B cell (primary cell): ENCODE measurements around the gene HOXB4. TPM values are rescaled to one million over a fixed set of nuclear protein-coding genes. Genes with fewer than 3 reads are reported as not detected.

Experiments used
- ATAC-seq: fragments of 200-7000 bp; cut with Tn5 transposase; one replicate; pipeline ENCODE4 v1.10.0; 2021; ENCODE audit warnings: low read depth, mild to moderate bottlenecking, moderate number of reproducible peaks, moderate library complexity
- CTCF ChIA-PET: fragments of 350-600 bp; sonication (Branson Sonifier 250); formaldehyde crosslinking; loops from one replicate; lab custom pipeline; 2021; ENCODE audit warnings: antibody characterized with exemption, inconsistent platforms; lab: Charles Lee
- POLR2A ChIA-PET: fragments of 350-600 bp; sonication (Branson Sonifier 250); formaldehyde crosslinking; loops from one replicate; lab custom pipeline; 2021; ENCODE audit warnings: antibody characterized with exemption; lab: Charles Lee
- DNase-seq: peaks from one replicate; pipeline ENCODE4 v3.0.0; 2013
- H2AFZ ChIP-seq: 2 replicates; pipeline ENCODE4 v1.6.1; 2012; ENCODE audit warnings: mild to moderate bottlenecking, low read depth, low read length; ENCODE audit not compliant: insufficient read depth, poor library complexity, severe bottlenecking
- H3K27ac ChIP-seq, 2 donors: 1 replicate in 1 of 2; 2 replicates in 1 of 2; pipeline ENCODE4 v1.5.1; 2012 to 2013; ENCODE audit warnings: low read length in 2 of 2, mild to moderate bottlenecking in 2 of 2, moderate library complexity in 1 of 2
- H3K27me3 ChIP-seq, 4 experiments: fragments of 200-600 bp in 1 of 4; sonication (generic) in 1 of 4; replicated peaks in 1 of 4; 1 replicate in 2 of 4; 2 replicates in 2 of 4; pipeline versions ENCODE4 v1.6.1 to v1.7.0; 2013 to 2016; ENCODE audit warnings: low read length in 3 of 4, mild to moderate bottlenecking in 2 of 4, mixed read lengths in 1 of 4, moderate library complexity in 1 of 4; ENCODE audit not compliant: insufficient read depth in 4 of 4, control insufficient read depth in 3 of 4; ENCODE audit errors: control extremely low read depth in 1 of 4
- H3K36me3 ChIP-seq, 2 experiments: replicated peaks in 1 of 2; 1 replicate in 1 of 2; 2 replicates in 1 of 2; pipeline versions ENCODE4 v1.6.1 to v1.7.1; 2013; ENCODE audit warnings: low read length in 1 of 2; ENCODE audit not compliant: insufficient read depth in 2 of 2, control insufficient read depth in 1 of 2; ENCODE audit errors: control extremely low read depth in 1 of 2, extremely low read depth in 1 of 2
- H3K4me1 ChIP-seq, 2 donors: fragments of 200-600 bp in 1 of 2; sonication (generic) in 1 of 2; 1 replicate in 1 of 2; 2 replicates in 1 of 2; pipeline versions ENCODE4 v1.5.1 to v1.6.1; 2013 to 2017; ENCODE audit warnings: low read length in 2 of 2; ENCODE audit not compliant: control insufficient read depth in 2 of 2, insufficient read depth in 2 of 2
- H3K4me2 ChIP-seq: replicated peaks from 2 replicates; pipeline ENCODE3; 2012; ENCODE audit warnings: mild to moderate bottlenecking, low read depth, low read length; ENCODE audit not compliant: poor library complexity, severe bottlenecking
- H3K4me3 ChIP-seq, 5 experiments: fragments of 200-600 bp in 1 of 5; sonication (generic) in 1 of 5; 1 replicate in 3 of 5; 2 replicates in 2 of 5; pipeline versions ENCODE4 v1.5.1 to v1.7.0; 2011 to 2016; ENCODE audit warnings: low read length in 4 of 5, mild to moderate bottlenecking in 4 of 5, low read depth in 2 of 5, control low read depth in 1 of 5, moderate library complexity in 1 of 5; ENCODE audit not compliant: insufficient read depth in 1 of 5; ENCODE audit errors: control extremely low read depth in 1 of 5, extremely low read depth in 1 of 5
- H3K79me2 ChIP-seq: fragments of 200-600 bp; sonication (generic); one replicate; pipeline ENCODE4 v1.6.0; 2016; ENCODE audit warnings: low read length; ENCODE audit not compliant: control insufficient read depth, insufficient read depth
- H3K9ac ChIP-seq: fragments of 200-600 bp; sonication (generic); 2 replicates; pipeline ENCODE4 v1.6.1; 2017; ENCODE audit warnings: mild to moderate bottlenecking, low read length, moderate library complexity
- H3K9me3 ChIP-seq, 3 donors: one replicate each; pipeline versions ENCODE4 v1.6.1 to v1.7.1; 2013; ENCODE audit warnings: low read length in 2 of 3; ENCODE audit not compliant: control insufficient read depth in 2 of 3, insufficient read depth in 1 of 3; ENCODE audit errors: control extremely low read depth in 1 of 3
- H4K20me1 ChIP-seq: 2 replicates; pipeline ENCODE4 v1.6.0; 2012; ENCODE audit warnings: mild to moderate bottlenecking, low read length; ENCODE audit not compliant: insufficient read depth, control insufficient read depth, poor library complexity, severe bottlenecking
- H3K27ac Mint-ChIP-seq: one replicate; pipeline ENCODE4 v1.8.0; 2021; ENCODE audit warnings: mixed read lengths
- H3K27me3 Mint-ChIP-seq: one replicate; pipeline ENCODE4 v1.8.0; 2021; ENCODE audit warnings: mixed read lengths
- H3K4me1 Mint-ChIP-seq: one replicate; pipeline ENCODE4 v1.8.0; 2021; ENCODE audit warnings: mixed read lengths
- H3K4me3 Mint-ChIP-seq: one replicate; pipeline ENCODE4 v1.8.0; 2021; ENCODE audit warnings: mixed read lengths
- H3K9me3 Mint-ChIP-seq: one replicate; pipeline ENCODE4 v1.8.0; 2022; ENCODE audit warnings: mixed read lengths; ENCODE audit not compliant: insufficient read depth
- EZH2 ChIP-seq: IDR thresholded peaks from 2 replicates; pipeline ENCODE4 v1.6.1; 2012; ENCODE audit warnings: borderline replicate concordance, low read depth, mild to moderate bottlenecking, moderate library complexity, low read length; ENCODE audit not compliant: insufficient read depth, poor library complexity, severe bottlenecking
- WGBS: methylation state at CpG from one replicate; pipeline ENCODE4 v1.1.5; 2013; ENCODE audit warnings: missing lambda C conversion rate; ENCODE audit not compliant: insufficient coverage; 5-methylcytosine and 5-hydroxymethylcytosine counted together
- intact Hi-C: fragments of 100-400 bp; cut with micrococcal nuclease; formaldehyde crosslinking; loops from one replicate; pipeline ENCODE4 v1.10.0; 2022
- polyA plus RNA-seq: library from polyadenylated mRNA; depleted of rRNA; stranded (reverse); fragments of >200 nt; gene quantifications from 2 replicates; pipeline ENCODE4 v1.2.3, GENCODE V29; 2012
- total RNA-seq, 2 donors: library from RNA; stranded (reverse); fragments of 120-200 nt in 1 of 2; gene quantifications; 1 replicate in 1 of 2; 2 replicates in 1 of 2; pipeline versions ENCODE4 v1.2.3 to v1.2.4, GENCODE V29; 2013 to 2022
- TF ChIP-seq, protein P1 (sequence below): fragments of 200-600 bp; IDR thresholded peaks from one replicate; pipeline ENCODE4 v1.8.0; 2022; ENCODE audit warnings: antibody characterized with exemption, mild to moderate bottlenecking

Gene HOXB4
- total and polyA plus RNA-seq, 2 donors (not counting 1 experiment from before 2014, with no cell fraction given), result 0.85 to 1.7 TPM

DNA sequence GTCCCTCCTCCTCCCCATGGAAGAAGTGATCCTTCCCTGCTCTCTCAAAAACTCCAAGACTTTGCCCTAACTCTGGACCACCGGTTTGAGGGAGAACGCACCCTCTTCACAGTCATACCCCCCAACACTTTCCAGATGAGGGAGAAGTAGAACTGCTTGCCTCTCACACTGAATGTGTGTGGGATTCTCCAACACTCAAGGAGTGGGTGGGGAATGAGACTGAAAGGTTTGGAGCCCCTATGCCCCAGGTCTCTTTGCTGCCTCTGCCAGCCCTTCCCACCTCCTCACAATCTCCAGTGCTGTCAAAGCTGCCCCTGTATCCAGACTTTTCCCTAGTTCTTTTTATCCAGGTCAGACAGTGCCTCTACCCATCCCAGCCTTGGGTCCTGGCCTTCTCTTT, 11.4 kb downstream of the HOXB4 start:
- TF ChIP-seq, protein P1, sequence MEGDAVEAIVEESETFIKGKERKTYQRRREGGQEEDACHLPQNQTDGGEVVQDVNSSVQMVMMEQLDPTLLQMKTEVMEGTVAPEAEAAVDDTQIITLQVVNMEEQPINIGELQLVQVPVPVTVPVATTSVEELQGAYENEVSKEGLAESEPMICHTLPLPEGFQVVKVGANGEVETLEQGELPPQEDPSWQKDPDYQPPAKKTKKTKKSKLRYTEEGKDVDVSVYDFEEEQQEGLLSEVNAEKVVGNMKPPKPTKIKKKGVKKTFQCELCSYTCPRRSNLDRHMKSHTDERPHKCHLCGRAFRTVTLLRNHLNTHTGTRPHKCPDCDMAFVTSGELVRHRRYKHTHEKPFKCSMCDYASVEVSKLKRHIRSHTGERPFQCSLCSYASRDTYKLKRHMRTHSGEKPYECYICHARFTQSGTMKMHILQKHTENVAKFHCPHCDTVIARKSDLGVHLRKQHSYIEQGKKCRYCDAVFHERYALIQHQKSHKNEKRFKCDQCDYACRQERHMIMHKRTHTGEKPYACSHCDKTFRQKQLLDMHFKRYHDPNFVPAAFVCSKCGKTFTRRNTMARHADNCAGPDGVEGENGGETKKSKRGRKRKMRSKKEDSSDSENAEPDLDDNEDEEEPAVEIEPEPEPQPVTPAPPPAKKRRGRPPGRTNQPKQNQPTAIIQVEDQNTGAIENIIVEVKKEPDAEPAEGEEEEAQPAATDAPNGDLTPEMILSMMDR, result no peak
- no peak for TF ChIP-seq EZH2
- Histone ChIP-seq H3K4me1 (peaks cover 5 to 8% of the 10 kb centered on the region in 2 donors), H3K9ac (no peak overlapping the region), H3K27ac (no peak overlapping the region), H3K4me2 (no peak overlapping the region), H3K4me3 (no peak overlapping the region), H3K79me2 (no peaks in the 10 kb centered on the region), H4K20me1 (no peaks in the 10 kb centered on the region), H3K36me3 (no peaks in the 10 kb centered on the region), H2AFZ (no peak overlapping the region), H3K9me3 (peaks cover 0 to 6% (median 0%) of the 10 kb centered on the region in 3 donors), H3K27me3 (peaks cover 0 to 71% (median 26%) of the 10 kb centered on the region in 4 experiments)
- H3K27me3 Mint-ChIP-seq, result peaks cover 20% of the 10 kb centered on the region
- intact Hi-C loops, result no loop called here
- ChIA-PET CTCF (no interaction called here), POLR2A (no interaction called here)
- ATAC-seq, result no peak
- WGBS, result no CpG with 5 or more reads among the region's 2 CpGs
- no peaks in the 10 kb centered on the region for H3K9me3 Mint-ChIP-seq
- no peak overlapping the region for H3K27ac Mint-ChIP-seq
- DNase-seq, result no peak
- H3K4me3 Mint-ChIP-seq, result no peak overlapping the region
- H3K4me1 Mint-ChIP-seq, result peaks cover 9% of the 10 kb centered on the region

DNA sequence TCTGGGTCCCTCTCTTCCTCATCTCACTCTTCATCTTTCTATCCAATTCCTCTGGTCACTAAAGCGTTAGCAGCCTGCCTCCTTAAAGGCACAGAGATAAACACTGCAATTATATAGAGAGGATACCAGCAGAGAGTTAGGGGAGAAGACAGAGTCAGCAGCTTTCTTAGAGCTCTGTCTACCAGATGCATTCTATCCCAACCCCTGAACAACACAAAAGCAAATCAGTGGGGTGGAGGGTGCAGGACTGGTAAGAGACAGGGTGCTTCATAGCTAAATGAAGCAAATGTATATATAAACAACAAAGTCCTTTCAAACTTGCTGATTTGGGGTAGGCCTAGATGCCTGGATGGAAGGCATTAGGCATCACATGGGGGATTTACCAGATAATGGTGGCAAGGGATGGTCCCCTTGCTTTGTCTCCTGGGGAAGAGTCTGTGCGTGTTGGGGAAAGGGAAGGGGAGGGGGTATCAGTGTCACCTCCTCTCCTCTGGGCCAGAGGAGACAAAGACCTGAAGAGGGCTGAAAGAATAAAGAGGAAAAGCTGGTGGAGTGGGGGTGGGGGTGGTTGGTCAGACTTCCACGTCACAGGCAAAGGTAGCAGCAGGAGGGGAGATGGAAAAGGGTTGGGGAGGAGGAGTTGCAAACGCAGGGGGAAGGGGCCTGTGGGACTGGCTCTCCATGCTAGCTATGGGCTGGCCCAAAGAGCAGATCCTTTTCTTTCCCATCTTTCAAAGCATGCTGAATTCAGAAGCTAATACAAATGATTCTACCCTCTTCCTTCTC, 12.0 kb downstream of the HOXB4 start:
- H3K4me3 Mint-ChIP-seq, result no peak overlapping the region
- Histone ChIP-seq H3K4me2 (no peak overlapping the region), H3K9ac (no peak overlapping the region), H3K79me2 (no peaks in the 10 kb centered on the region), H3K4me3 (no peak overlapping the region), H2AFZ (no peak overlapping the region), H3K4me1 (peaks cover 5 to 8% of the 10 kb centered on the region in 2 donors), H3K36me3 (no peaks in the 10 kb centered on the region), H3K27me3 (peaks cover 0 to 71% (median 26%) of the 10 kb centered on the region in 4 experiments), H4K20me1 (no peaks in the 10 kb centered on the region), H3K9me3 (peaks cover 0 to 6% (median 0%) of the 10 kb centered on the region in 3 donors), H3K27ac (no peak overlapping the region)
- DNase-seq, result no peak
- no peak for TF ChIP-seq EZH2
- TF ChIP-seq, protein P1, result no peak
- intact Hi-C loops, result no loop called here
- no peak overlapping the region for H3K27ac Mint-ChIP-seq
- ATAC-seq, result no peak
- H3K9me3 Mint-ChIP-seq, result no peaks in the 10 kb centered on the region
- CTCF ChIA-PET, result no interaction called here
- POLR2A ChIA-PET, result no interaction called here
- 96% methylated on average over 2 of the region's 4 CpGs for WGBS
- H3K27me3 Mint-ChIP-seq, result peaks cover 20% of the 10 kb centered on the region
- peaks cover 9% of the 10 kb centered on the region for H3K4me1 Mint-ChIP-seq
